Peyer's patch (tissue), 4 donors: ENCODE measurements around the gene MRPL37. TPM values are rescaled to one million over a fixed set of nuclear protein-coding genes. Genes with fewer than 3 reads are reported as not detected.

Experiments
- DNase-seq, 3 donors: peaks; one replicate each; pipeline ENCODE4 v3.0.0-alpha.2; 2017 to 2019
- H3K27ac ChIP-seq, 4 donors: fragments of 200-600 bp; sonication (generic); one replicate each; pipeline ENCODE4 v1.5.1; 2016 to 2019
- H3K27me3 ChIP-seq, 2 donors: fragments of 200-600 bp; sonication (generic); one replicate each; pipeline ENCODE4 v1.5.1; 2019
- H3K36me3 ChIP-seq, 3 donors: fragments of 200-600 bp; sonication (generic); one replicate each; pipeline ENCODE4 v1.5.1; 2016 to 2019
- H3K4me1 ChIP-seq, 4 donors: fragments of 200-600 bp; sonication (generic); one replicate each; pipeline ENCODE4 v1.5.1; 2016 to 2019
- H3K4me3 ChIP-seq, 4 donors: fragments of 200-600 bp; sonication (generic); 1 replicate in 3 of 4; 2 replicates in 1 of 4; pipeline ENCODE4 v1.5.1; 2016 to 2019; ENCODE audit warnings: mild to moderate bottlenecking in 1 of 4
- H3K9me3 ChIP-seq, 4 donors: fragments of 200-600 bp; sonication (generic); one replicate each; pipeline ENCODE4 v1.5.1; 2016 to 2019; ENCODE audit warnings: mild to moderate bottlenecking in 1 of 4
- POLR2A ChIP-seq, 2 donors: fragments of 450-650 bp; IDR thresholded peaks; one replicate each; pipeline ENCODE4 v1.5.1; 2017; ENCODE audit warnings: antibody characterized with exemption in 2 of 2, mild to moderate bottlenecking in 2 of 2, moderate library complexity in 2 of 2
- total RNA-seq, 4 donors: library from RNA; depleted of rRNA; stranded (reverse); fragments of >200 nt; gene quantifications; one replicate each; pipeline ENCODE4 v1.1.0, GENCODE V29; 2016
- TF ChIP-seq, protein P1 (sequence below), 6 experiments: fragments of 450-650 bp in 4 of 6; fragments of 200-600 bp in 2 of 6; sonication (generic) in 1 of 6; IDR thresholded peaks; one replicate each; pipeline ENCODE4 v1.5.1; 2017 to 2019; ENCODE audit warnings: antibody characterized with exemption in 6 of 6, mild to moderate bottlenecking in 3 of 6, moderate library complexity in 1 of 6

MRPL37 gene
- total RNA-seq, 4 donors from 2014 or later: 52.8 to 58.3 (median 54.5) TPM

DNA sequence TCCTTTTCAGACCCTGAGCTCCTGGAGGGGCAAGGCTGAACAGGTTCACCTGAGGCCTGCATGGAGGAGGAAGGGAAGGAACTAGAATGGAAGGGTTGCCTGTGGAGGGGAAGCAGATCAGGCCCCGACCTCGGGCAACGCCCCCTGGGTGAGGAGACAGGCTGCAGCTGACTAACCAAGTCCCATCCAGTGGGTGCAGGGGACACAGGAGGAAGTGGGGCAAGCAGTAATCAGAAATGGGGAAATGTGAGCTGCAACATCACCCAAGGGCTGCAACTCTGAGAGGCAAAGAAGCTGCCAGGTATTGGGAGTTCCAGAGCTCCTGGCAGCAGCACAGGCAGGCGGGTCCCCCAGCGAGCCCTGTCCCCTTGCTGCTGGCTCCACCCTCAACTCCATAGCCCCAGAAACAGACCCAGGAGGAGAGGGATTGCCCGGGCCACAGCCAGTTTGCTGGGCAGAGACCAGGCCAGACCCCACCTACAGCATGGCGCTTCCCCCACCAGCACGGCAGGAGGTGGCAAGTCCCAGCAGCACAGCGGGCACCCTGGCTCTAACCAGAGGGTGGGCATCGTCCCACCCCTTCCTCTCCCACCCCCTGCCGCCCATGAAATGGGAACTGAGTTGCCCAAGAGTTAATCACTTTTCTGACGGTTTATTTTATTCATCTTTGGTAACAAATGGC, 38.5 kb downstream of the MRPL37 start:
- H3K36me3 ChIP-seq: peaks cover 0 to 67% (median 0%) of the 10 kb centered on the region in 3 donors

DNA sequence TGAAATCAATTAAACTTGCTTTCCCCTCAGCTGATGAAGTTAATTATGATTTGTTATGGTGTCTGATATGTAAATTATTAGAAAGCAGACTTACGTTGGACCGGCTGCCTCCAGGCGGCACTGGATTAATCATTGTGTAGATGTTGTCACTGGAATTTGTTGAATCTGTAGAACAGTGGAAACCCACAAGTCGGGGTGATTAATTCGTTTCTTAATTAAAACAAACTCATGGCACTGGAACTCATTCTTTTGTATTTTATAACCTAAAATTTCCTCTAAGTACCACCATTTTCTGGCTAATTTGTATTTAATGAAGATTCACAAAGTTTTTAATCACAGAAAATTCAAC, 39.0 kb downstream of the MRPL37 start:
- Histone ChIP-seq H3K27ac (no peak overlapping the region), H3K4me1 (no peaks in the 10 kb centered on the region), H3K9me3 (no peaks in the 10 kb centered on the region), H3K27me3 (no peaks in the 10 kb centered on the region), H3K4me3 (no peak overlapping the region), H3K36me3 (peaks cover 0 to 68% (median 0%) of the 10 kb centered on the region in 3 donors)
- TF ChIP-seq, protein P1, sequence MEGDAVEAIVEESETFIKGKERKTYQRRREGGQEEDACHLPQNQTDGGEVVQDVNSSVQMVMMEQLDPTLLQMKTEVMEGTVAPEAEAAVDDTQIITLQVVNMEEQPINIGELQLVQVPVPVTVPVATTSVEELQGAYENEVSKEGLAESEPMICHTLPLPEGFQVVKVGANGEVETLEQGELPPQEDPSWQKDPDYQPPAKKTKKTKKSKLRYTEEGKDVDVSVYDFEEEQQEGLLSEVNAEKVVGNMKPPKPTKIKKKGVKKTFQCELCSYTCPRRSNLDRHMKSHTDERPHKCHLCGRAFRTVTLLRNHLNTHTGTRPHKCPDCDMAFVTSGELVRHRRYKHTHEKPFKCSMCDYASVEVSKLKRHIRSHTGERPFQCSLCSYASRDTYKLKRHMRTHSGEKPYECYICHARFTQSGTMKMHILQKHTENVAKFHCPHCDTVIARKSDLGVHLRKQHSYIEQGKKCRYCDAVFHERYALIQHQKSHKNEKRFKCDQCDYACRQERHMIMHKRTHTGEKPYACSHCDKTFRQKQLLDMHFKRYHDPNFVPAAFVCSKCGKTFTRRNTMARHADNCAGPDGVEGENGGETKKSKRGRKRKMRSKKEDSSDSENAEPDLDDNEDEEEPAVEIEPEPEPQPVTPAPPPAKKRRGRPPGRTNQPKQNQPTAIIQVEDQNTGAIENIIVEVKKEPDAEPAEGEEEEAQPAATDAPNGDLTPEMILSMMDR (IDR thresholded peaks at IDR 0.05): no peak
- TF ChIP-seq POLR2A (IDR thresholded peaks at IDR 0.05): no peak
- no peak for DNase-seq

More for the DNA sequence above, 38.5 kb downstream of the MRPL37 start:
- no peaks in the 10 kb centered on the region for H3K4me1 ChIP-seq
- H3K27me3 ChIP-seq: no peaks in the 10 kb centered on the region
- no peak for DNase-seq
- H3K4me3 ChIP-seq: no peak overlapping the region
- TF ChIP-seq, protein P1 (IDR thresholded peaks at IDR 0.05): no peak
- TF ChIP-seq POLR2A (IDR thresholded peaks at IDR 0.05): no peak
- H3K27ac ChIP-seq: no peak overlapping the region
- H3K9me3 ChIP-seq: no peaks in the 10 kb centered on the region

DNA sequence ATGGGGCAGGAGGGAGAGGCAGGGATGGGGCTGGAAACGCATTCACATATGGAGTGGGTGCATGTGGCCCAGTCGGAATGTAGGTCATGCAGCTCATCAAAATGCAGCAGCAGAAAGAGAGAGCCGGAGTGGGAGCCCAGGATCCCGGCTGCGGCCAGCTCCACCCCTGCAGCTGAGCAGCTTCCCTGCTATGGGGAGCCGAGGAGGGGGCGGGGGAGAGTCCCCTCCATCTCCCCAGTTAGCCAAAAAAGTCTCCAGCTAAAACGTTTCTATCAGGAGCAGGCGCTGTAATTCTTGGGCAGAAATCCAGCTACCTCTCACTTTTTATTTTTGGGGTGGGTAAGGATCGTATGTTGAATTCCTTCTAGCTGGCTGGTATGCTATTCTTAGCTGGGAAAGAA, 39.7 kb downstream of the MRPL37 start:
- DNase-seq: no peak
- Histone ChIP-seq H3K27ac (no peak overlapping the region), H3K27me3 (no peaks in the 10 kb centered on the region), H3K4me1 (no peaks in the 10 kb centered on the region), H3K9me3 (no peaks in the 10 kb centered on the region), H3K36me3 (peaks cover 0 to 68% (median 0%) of the 10 kb centered on the region in 3 donors), H3K4me3 (no peak overlapping the region)
- TF ChIP-seq POLR2A (IDR thresholded peaks at IDR 0.05): no peak
- TF ChIP-seq, protein P1 (IDR thresholded peaks at IDR 0.05): no peak

GRCh38 chr1:54240741-54241335, 40.9 kb downstream of the MRPL37 start:
- TF ChIP-seq, protein P1 (IDR thresholded peaks at IDR 0.05): no peak
- TF ChIP-seq POLR2A (IDR thresholded peaks at IDR 0.05): no peak
- Histone ChIP-seq H3K4me1 (no peaks in the 10 kb centered on the region), H3K4me3 (no peak overlapping the region), H3K27me3 (no peaks in the 10 kb centered on the region), H3K36me3 (peaks cover 0 to 65% (median 0%) of the 10 kb centered on the region in 3 donors), H3K27ac (no peak overlapping the region), H3K9me3 (no peaks in the 10 kb centered on the region)
- DNase-seq: no peak

- TF ChIP-seq, protein P1 (IDR thresholded peaks at IDR 0.05): no peak
- TF ChIP-seq POLR2A (IDR thresholded peaks at IDR 0.05): no peak
- DNase-seq: no peak
Observed at GRCh38 chr1:54241364-54241763, 41.4 kb downstream of the MRPL37 start.

More at GRCh38 chr1:54241364-54241763, 41.4 kb downstream of the MRPL37 start:
- no peak overlapping the region for H3K4me3 ChIP-seq
- no peaks in the 10 kb centered on the region for H3K4me1 ChIP-seq
- H3K27ac ChIP-seq: no peak overlapping the region
- peaks cover 0 to 68% (median 0%) of the 10 kb centered on the region in 3 donors for H3K36me3 ChIP-seq
- H3K9me3 ChIP-seq: no peaks in the 10 kb centered on the region
- H3K27me3 ChIP-seq: no peaks in the 10 kb centered on the region
